Glomerular endothelial cell (primary cell): ENCODE results near the gene ATXN8OS. TPM values are rescaled to one million over a fixed set of nuclear protein-coding genes. Genes with fewer than 3 reads are reported as not detected.

Source experiments
- total RNA-seq: library from RNA; depleted of rRNA; stranded (reverse); fragments of >200 nt; gene quantifications from 2 replicates; pipeline ENCODE4 v1.2.3, GENCODE V29; 2015

Gene ATXN8OS
- total RNA-seq, 1 donor from 2014 or later: not detected

Other genes with a start within 250 kb of the ATXN8OS start
- gene KLHL1, start 626 bp downstream of the ATXN8OS start, total RNA-seq: 0.34 TPM in 1 of 2 replicates, not detected in the other